Stromal cell of bone marrow (primary cell): ENCODE results near the gene QRSL1.
"Not testable (repeated sequence)": the region's sequence is repeated elsewhere in the genome, so short reads cannot be mapped to it uniquely, and the experiment has no call there.

ENCODE experiments used
- DNase-seq: peaks from one replicate; pipeline ENCODE4 v3.0.0-alpha.2; 2012; ENCODE audit warnings: low read depth

QRSL1 gene

GRCh38 chr6:106684011-106684410, 54.6 kb downstream of the QRSL1 start:
- no peak for DNase-seq

- DNase-seq = no peak
These were observed 56.5 kb downstream of the QRSL1 start for GRCh38 chr6:106685833-106686232.

GRCh38 chr6:106688177-106688951, 59.0 kb downstream of the QRSL1 start:
- DNase-seq = no peak

GRCh38 chr6:106692112-106692818, 62.9 kb downstream of the QRSL1 start:
- DNase-seq = peak; percentile 72

- DNase-seq = no peak
These were observed 63.4 kb downstream of the QRSL1 start for GRCh38 chr6:106692819-106693208.

- no peak for DNase-seq
These were observed 64.0 kb downstream of the QRSL1 start for GRCh38 chr6:106693418-106693817.

GRCh38 chr6:106694343-106694742, 65.0 kb downstream of the QRSL1 start:
- no peak for DNase-seq

GRCh38 chr6:106700581-106700980, 71.2 kb downstream of the QRSL1 start:
- no peak for DNase-seq

- not testable (repeated sequence) for DNase-seq
These were observed 71.8 kb downstream of the QRSL1 start for GRCh38 chr6:106701201-106701600.

GRCh38 chr6:106702046-106702445, 72.7 kb downstream of the QRSL1 start:
- no peak for DNase-seq

GRCh38 chr6:106702451-106703110, 73.2 kb downstream of the QRSL1 start:
- DNase-seq = no peak

GRCh38 chr6:106704327-106704726, 74.9 kb downstream of the QRSL1 start:
- DNase-seq = no peak

GRCh38 chr6:106705156-106705555, 75.8 kb downstream of the QRSL1 start:
- DNase-seq = no peak

GRCh38 chr6:106710580-106710979, 81.2 kb downstream of the QRSL1 start:
- no peak for DNase-seq

- DNase-seq = no peak
These were observed 84.9 kb downstream of the QRSL1 start for GRCh38 chr6:106714281-106714680.

GRCh38 chr6:106715922-106716321, 86.5 kb downstream of the QRSL1 start:
- no peak for DNase-seq

GRCh38 chr6:106716966-106717365, 87.6 kb downstream of the QRSL1 start:
- DNase-seq = no peak
